Erythroblast (primary cell): Measurements from ENCODE around the gene GPR27.

Source experiments
- GATA1 ChIP-seq: IDR thresholded peaks from 2 replicates; pipeline ENCODE4 v1.6.1; 2011; ENCODE audit warnings: low read depth, mild to moderate bottlenecking, control low read depth, low read length, moderate library complexity
- POLR2A ChIP-seq: IDR thresholded peaks from 2 replicates; pipeline ENCODE4 v1.6.1; 2011; ENCODE audit warnings: mild to moderate bottlenecking, low read length

DNA sequence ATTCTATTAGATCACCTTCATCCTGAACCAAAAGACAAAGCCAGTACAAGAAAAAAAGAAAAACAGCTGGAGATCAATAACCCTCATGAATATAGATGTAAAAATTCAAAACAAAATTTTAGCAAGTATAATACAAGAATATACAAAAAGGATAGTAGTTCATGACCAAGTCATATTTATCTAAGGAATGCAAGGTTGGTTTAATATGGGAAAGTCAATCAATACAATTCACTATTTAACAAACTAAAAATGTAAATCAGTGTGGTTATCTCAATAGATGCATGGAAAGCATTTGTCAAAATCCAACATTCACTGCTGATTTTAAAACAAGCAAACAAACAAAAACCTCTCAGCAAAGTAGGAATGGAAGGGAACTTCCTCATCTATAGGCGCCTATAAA, 11.0 kb upstream of the GPR27 start:
- no peak for TF ChIP-seq POLR2A
- TF ChIP-seq GATA1 = no peak
